Activated CD8-positive, alpha-beta memory T cell treated with anti-CD3 and anti-CD28 coated beads, Interleukin-2, amount 10 ng/mL, durations not matched to agents 7 days and 5 days (primary cell): ENCODE results near the gene FUS. TPM values are rescaled to one million over a fixed set of nuclear protein-coding genes. Genes with fewer than 3 reads are reported as not detected.
A peak's percentile ranks its signal among the peaks of the same experiment; 100 is the strongest.
"Not testable (repeated sequence)": the region's sequence is repeated elsewhere in the genome, so short reads cannot be mapped to it uniquely, and the experiment has no call there.

Experiments
- ATAC-seq: fragments of 150-1000 bp; cut with Tn5 transposase; one replicate; pipeline ENCODE4 v1.10.0; 2021; ENCODE audit warnings: moderate library complexity
- CTCF ChIA-PET: fragments of 350-600 bp; sonication (Branson Sonifier 250); formaldehyde crosslinking; loops from one replicate; lab custom pipeline; 2021; ENCODE audit warnings: antibody characterized with exemption; lab: Charles Lee
- DNase-seq: peaks from one replicate; pipeline ENCODE4 v3.0.0-alpha.2; 2020
- H3K27ac Mint-ChIP-seq: one replicate; pipeline ENCODE4 v1.8.0; 2021; ENCODE audit warnings: mild to moderate bottlenecking, mixed read lengths
- H3K27me3 Mint-ChIP-seq: one replicate; pipeline ENCODE4 v1.8.0; 2021; ENCODE audit warnings: mixed read lengths
- H3K36me3 Mint-ChIP-seq: one replicate; pipeline ENCODE4 v1.8.0; 2021; ENCODE audit warnings: mild to moderate bottlenecking, mixed read lengths
- H3K4me1 Mint-ChIP-seq: one replicate; pipeline ENCODE4 v1.8.0; 2021; ENCODE audit warnings: mixed read lengths
- H3K4me3 Mint-ChIP-seq: one replicate; pipeline ENCODE4 v1.8.0; 2021; ENCODE audit warnings: mild to moderate bottlenecking, moderate library complexity, mixed read lengths
- H3K9me3 Mint-ChIP-seq: one replicate; pipeline ENCODE4 v1.8.0; 2022; ENCODE audit warnings: low read depth, mixed read lengths
- total RNA-seq, 2 experiments: library from RNA; stranded (reverse); gene quantifications; one replicate each; pipeline ENCODE4 v1.2.3, GENCODE V29; 2021

Gene FUS
- total RNA-seq, 2 experiments from 2014 or later = 514 to 619 TPM

GRCh38 chr16:31136822-31137499, 43.0 kb upstream of the FUS start:
- ATAC-seq, H3K4me3 Mint-ChIP-seq, H3K27me3 Mint-ChIP-seq, H3K4me1 Mint-ChIP-seq, DNase-seq, H3K27ac Mint-ChIP-seq, H3K36me3 Mint-ChIP-seq, H3K9me3 Mint-ChIP-seq: not testable (repeated sequence)
- CTCF ChIA-PET = interaction anchor here (0.7 to 1.6 kb wide), 2 partner anchors 19 to 153 kb away, joined by 3 read pairs; partner anchors contain the start of gene KAT8

GRCh38 chr16:31138621-31139578, 41.0 kb upstream of the FUS start:
- Mint-ChIP-seq H3K4me1 (peaks cover 10% of the 10 kb centered on the region), H3K4me3 (no peak overlapping the region), H3K27me3 (no peaks in the 10 kb centered on the region), H3K36me3 (no peaks in the 10 kb centered on the region), H3K27ac (no peak overlapping the region), H3K9me3 (no peaks in the 10 kb centered on the region)
- DNase-seq (no peak), ATAC-seq (no peak)
- CTCF ChIA-PET = interaction anchor here (1.2 kb wide), 1 partner anchor 19 kb away, joined by 3 read pairs; no protein-coding TSS in a partner anchor

- not testable (repeated sequence) for H3K27ac Mint-ChIP-seq, H3K4me3 Mint-ChIP-seq, H3K9me3 Mint-ChIP-seq, H3K36me3 Mint-ChIP-seq, ATAC-seq, H3K4me1 Mint-ChIP-seq, DNase-seq, H3K27me3 Mint-ChIP-seq
- CTCF ChIA-PET = interaction anchor here (1.0 to 2.1 kb wide), 2 partner anchors 47 to 142 kb away, joined by 4 to 10 read pairs; no protein-coding TSS in a partner anchor
Observed at GRCh38 chr16:31141071-31141469, 38.9 kb upstream of the FUS start.

GRCh38 chr16:31141489-31142108, 38.3 kb upstream of the FUS start:
- Mint-ChIP-seq H3K4me1 (peaks cover 10% of the 10 kb centered on the region), H3K4me3 (peak overlapping the region; percentile 63), H3K9me3 (no peaks in the 10 kb centered on the region), H3K27me3 (peaks cover 3% of the 10 kb centered on the region), H3K36me3 (no peaks in the 10 kb centered on the region), H3K27ac (peak overlapping the region; percentile 85)
- no peak for ATAC-seq
- CTCF ChIA-PET = interaction anchor here (0.6 to 2.8 kb wide), 46 partner anchors 8 to 327 kb away, joined by 3 to 35 read pairs (median 5); partner anchors contain the start of genes ARMC5, BCKDK, FUS and HSD3B7
- no peak for DNase-seq

- Mint-ChIP-seq H3K4me1 (peaks cover 10% of the 10 kb centered on the region), H3K9me3 (no peaks in the 10 kb centered on the region), H3K4me3 (peak overlapping the region; percentile 63), H3K36me3 (no peaks in the 10 kb centered on the region), H3K27me3 (peaks cover 3% of the 10 kb centered on the region), H3K27ac (peak overlapping the region; percentile 85)
- DNase-seq (peak; percentile 100), ATAC-seq (peak; percentile 94)
- CTCF ChIA-PET = interaction anchor here (0.6 to 2.8 kb wide), 49 partner anchors 9 to 328 kb away, joined by 3 to 35 read pairs (median 5); partner anchors contain the start of genes ARMC5, BCKDK, FUS and HSD3B7
Observed at GRCh38 chr16:31142109-31143010, 37.6 kb upstream of the FUS start.

GRCh38 chr16:31143011-31143693, 36.8 kb upstream of the FUS start:
- no peaks in the 10 kb centered on the region for H3K9me3 Mint-ChIP-seq
- peak overlapping the region; percentile 24 for H3K27ac Mint-ChIP-seq
- DNase-seq = no peak
- no peak overlapping the region for H3K4me3 Mint-ChIP-seq
- H3K36me3 Mint-ChIP-seq = no peaks in the 10 kb centered on the region
- no peak for ATAC-seq
- H3K4me1 Mint-ChIP-seq = peaks cover 10% of the 10 kb centered on the region
- CTCF ChIA-PET = interaction anchor here (0.8 to 2.8 kb wide), 39 partner anchors 9 to 329 kb away, joined by 3 to 35 read pairs (median 6); partner anchors contain the start of genes ARMC5, BCKDK, FUS and HSD3B7
- H3K27me3 Mint-ChIP-seq = peaks cover 10% of the 10 kb centered on the region

- DNase-seq (no peak), ATAC-seq (no peak)
- H3K36me3 Mint-ChIP-seq = no peaks in the 10 kb centered on the region
- peaks cover 10% of the 10 kb centered on the region for H3K4me1 Mint-ChIP-seq
- no peaks in the 10 kb centered on the region for H3K9me3 Mint-ChIP-seq
- peaks cover 10% of the 10 kb centered on the region for H3K27me3 Mint-ChIP-seq
- no peak overlapping the region for H3K4me3 Mint-ChIP-seq
- CTCF ChIA-PET = interaction anchor here (0.6 to 2.8 kb wide), 9 partner anchors 13 to 329 kb away, joined by 3 to 35 read pairs (median 9); partner anchors contain the start of gene KAT8
- H3K27ac Mint-ChIP-seq = peak overlapping the region; percentile 63
Observed at GRCh38 chr16:31143694-31144148, 36.2 kb upstream of the FUS start.

GRCh38 chr16:31144418-31144817, 35.5 kb upstream of the FUS start:
- H3K36me3 Mint-ChIP-seq, H3K9me3 Mint-ChIP-seq, H3K4me3 Mint-ChIP-seq, ATAC-seq, H3K27me3 Mint-ChIP-seq, H3K27ac Mint-ChIP-seq, H3K4me1 Mint-ChIP-seq, DNase-seq: not testable (repeated sequence)
- CTCF ChIA-PET = interaction anchor here (0.6 to 1.7 kb wide), 5 partner anchors 14 to 159 kb away, joined by 3 to 4 read pairs (median 3); partner anchors contain the start of gene FUS

GRCh38 chr16:31145398-31145990, 34.4 kb upstream of the FUS start:
- CTCF ChIA-PET = interaction anchor here (0.7 to 1.7 kb wide), 5 partner anchors 15 to 160 kb away, joined by 3 to 4 read pairs (median 3); no protein-coding TSS in a partner anchor
- Mint-ChIP-seq H3K4me1 (peaks cover 10% of the 10 kb centered on the region), H3K27ac (no peak overlapping the region), H3K27me3 (peaks cover 10% of the 10 kb centered on the region), H3K36me3 (no peaks in the 10 kb centered on the region), H3K4me3 (no peak overlapping the region), H3K9me3 (no peaks in the 10 kb centered on the region)
- ATAC-seq = no peak
- DNase-seq = no peak

GRCh38 chr16:31147574-31147973, 32.4 kb upstream of the FUS start:
- Mint-ChIP-seq H3K27ac (no peak overlapping the region), H3K4me3 (no peak overlapping the region), H3K36me3 (no peaks in the 10 kb centered on the region), H3K27me3 (peaks cover 10% of the 10 kb centered on the region), H3K9me3 (no peaks in the 10 kb centered on the region), H3K4me1 (peaks cover 2% of the 10 kb centered on the region)
- CTCF ChIA-PET = no interaction called here
- ATAC-seq (no peak), DNase-seq (no peak)

GRCh38 chr16:31148281-31148728, 31.6 kb upstream of the FUS start:
- Mint-ChIP-seq H3K27me3 (peaks cover 10% of the 10 kb centered on the region), H3K4me1 (peaks cover 1% of the 10 kb centered on the region), H3K4me3 (no peak overlapping the region), H3K27ac (no peak overlapping the region), H3K36me3 (no peaks in the 10 kb centered on the region), H3K9me3 (no peaks in the 10 kb centered on the region)
- no peak for ATAC-seq
- no peak for DNase-seq
- CTCF ChIA-PET = no interaction called here
